Psoas muscle (tissue), 8 donors: Measurements from ENCODE around the gene ACOT11. TPM values are rescaled to one million over a fixed set of nuclear protein-coding genes. Genes with fewer than 3 reads are reported as not detected.

ENCODE experiments used
- ATAC-seq, 4 donors: fragments of 200-7000 bp; cut with Tn5 transposase; one replicate each; pipeline ENCODE4 v1.9.1; 2020; ENCODE audit warnings: moderate library complexity in 3 of 4, mild to moderate bottlenecking in 2 of 4
- DNase-seq, 2 donors: peaks; one replicate each; pipeline ENCODE4 v3.0.0-alpha.2; 2020
- H3K27ac ChIP-seq: fragments of 200-600 bp; one replicate; pipeline ENCODE4 v1.8.0; 2022
- H3K27me3 ChIP-seq, 3 donors: fragments of 200-600 bp in 1 of 3; one replicate each; pipeline versions ENCODE4 v1.6.1 to v1.8.0; 2013 to 2022; ENCODE audit warnings: low read length in 2 of 3, mild to moderate bottlenecking in 2 of 3, moderate library complexity in 1 of 3; ENCODE audit not compliant: insufficient read depth in 3 of 3
- H3K36me3 ChIP-seq, 2 donors: fragments of 200-600 bp in 1 of 2; one replicate each; pipeline versions ENCODE4 v1.6.1 to v1.8.0; 2013 to 2022; ENCODE audit warnings: low read depth in 1 of 2, mild to moderate bottlenecking in 1 of 2, moderate library complexity in 1 of 2; ENCODE audit not compliant: insufficient read depth in 1 of 2
- H3K4me1 ChIP-seq: fragments of 200-600 bp; one replicate; pipeline ENCODE4 v1.8.0; 2022
- H3K4me3 ChIP-seq: fragments of 200-600 bp; one replicate; pipeline ENCODE4 v1.8.0; 2022; ENCODE audit warnings: mild to moderate bottlenecking
- H3K9me3 ChIP-seq: fragments of 200-600 bp; one replicate; pipeline ENCODE4 v1.8.0; 2022
- WGBS, 3 donors: extraction: QIAGEN DNeasy Blood & Tissue Kit; methylation state at CpG; one replicate each; pipeline versions ENCODE4 v1.1.6 to v1.1.7; 2013; 5-methylcytosine and 5-hydroxymethylcytosine counted together
- intact Hi-C, 2 donors: fragments of 100-400 bp; cut with DNase I; formaldehyde crosslinking; loops; one replicate each; pipeline versions ENCODE4 v1.11.0 to v1.14.2; 2022
- polyA plus RNA-seq, 3 donors: library from polyadenylated mRNA; stranded (reverse); fragments of 200-250 nt; gene quantifications; one replicate each; pipeline ENCODE4 v1.2.3, GENCODE V29; 2013
- total RNA-seq, 4 donors: library from RNA; stranded (reverse); fragmentation: NEBNext Ultra II Directional in 2 of 4; extraction: Animal tissue kit (Norgen Biotek cat#: 25700) in 2 of 4; gene quantifications; one replicate each; pipeline versions ENCODE4 v1.2.1 to v1.2.4, GENCODE V29; 2021 to 2023
- TF ChIP-seq, protein P1 (sequence below): fragments of 200-600 bp; IDR thresholded peaks from one replicate; pipeline ENCODE4 v1.8.0; 2022; ENCODE audit warnings: antibody characterized with exemption
- donor health status: healthy with polysubstance abuse.
- donor health status: DM: no; HTN: no; CAD: no; lungs with moderate emphysema.
- donor health status: Bipolar disorder and iron deficiency.
- donor health status: healthy.
- donor health status: DM: yes; HTN: yes; CAD: no.
- donor health status: DM: no; HTN: no; CAD: no.
- donor health status: DM: no; HTN: no; CAD: no.
- donor health status: DM: yes; HTN: yes; CAD: no.

ACOT11 gene
- total and polyA plus RNA-seq, 7 donors, result 0.82 to 13.9 (median 2.4) TPM

DNA sequence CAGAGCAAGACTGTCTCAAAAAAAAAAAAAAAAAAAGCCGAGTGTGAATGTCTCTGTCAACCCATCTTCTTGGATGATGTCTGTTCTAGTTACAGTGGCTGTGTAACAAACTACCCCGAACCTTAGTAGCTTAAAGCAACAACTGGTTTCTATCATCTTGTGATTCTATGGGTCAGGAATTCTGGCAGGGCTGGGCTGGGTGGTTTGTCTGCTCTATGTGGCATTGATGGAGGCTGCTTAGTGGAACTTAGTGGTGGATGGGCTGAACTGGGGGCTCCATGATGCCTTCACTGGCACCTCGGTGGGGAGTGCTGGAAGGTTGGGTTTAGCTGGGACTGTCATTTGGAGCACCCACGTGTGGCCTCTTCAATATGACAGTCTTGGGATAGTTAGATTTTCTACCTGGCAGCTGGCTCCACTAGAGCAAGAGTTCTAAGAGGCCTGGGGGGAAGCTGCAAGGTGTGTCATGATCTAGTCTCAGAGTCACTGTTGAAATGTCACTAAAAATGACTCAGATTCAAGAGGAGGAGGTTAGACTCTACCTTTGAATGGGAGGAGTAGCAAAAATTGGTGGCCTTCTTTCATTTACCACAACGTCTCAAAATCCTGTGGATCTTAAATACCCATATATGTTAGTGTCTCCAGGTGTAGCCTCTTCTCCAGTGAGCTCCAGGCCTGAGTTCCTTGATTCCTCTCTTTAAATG lies 18.6 kb downstream of the ACOT11 start:
- Histone ChIP-seq H3K4me1 (peaks cover 60% of the 10 kb centered on the region), H3K27me3 (no peaks in the 10 kb centered on the region), H3K4me3 (no peak overlapping the region), H3K27ac (peak overlapping the region; percentile 16), H3K36me3 (no peaks in the 10 kb centered on the region), H3K9me3 (no peaks in the 10 kb centered on the region)
- intact Hi-C loops, result no loop called here
- TF ChIP-seq, protein P1, sequence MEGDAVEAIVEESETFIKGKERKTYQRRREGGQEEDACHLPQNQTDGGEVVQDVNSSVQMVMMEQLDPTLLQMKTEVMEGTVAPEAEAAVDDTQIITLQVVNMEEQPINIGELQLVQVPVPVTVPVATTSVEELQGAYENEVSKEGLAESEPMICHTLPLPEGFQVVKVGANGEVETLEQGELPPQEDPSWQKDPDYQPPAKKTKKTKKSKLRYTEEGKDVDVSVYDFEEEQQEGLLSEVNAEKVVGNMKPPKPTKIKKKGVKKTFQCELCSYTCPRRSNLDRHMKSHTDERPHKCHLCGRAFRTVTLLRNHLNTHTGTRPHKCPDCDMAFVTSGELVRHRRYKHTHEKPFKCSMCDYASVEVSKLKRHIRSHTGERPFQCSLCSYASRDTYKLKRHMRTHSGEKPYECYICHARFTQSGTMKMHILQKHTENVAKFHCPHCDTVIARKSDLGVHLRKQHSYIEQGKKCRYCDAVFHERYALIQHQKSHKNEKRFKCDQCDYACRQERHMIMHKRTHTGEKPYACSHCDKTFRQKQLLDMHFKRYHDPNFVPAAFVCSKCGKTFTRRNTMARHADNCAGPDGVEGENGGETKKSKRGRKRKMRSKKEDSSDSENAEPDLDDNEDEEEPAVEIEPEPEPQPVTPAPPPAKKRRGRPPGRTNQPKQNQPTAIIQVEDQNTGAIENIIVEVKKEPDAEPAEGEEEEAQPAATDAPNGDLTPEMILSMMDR, result no peak
- no peak for ATAC-seq
- no peak for DNase-seq
- 75 to 89% (median 79%) methylated on average over 5 of the region's 5 CpGs for WGBS, 3 donors

GRCh38 chr1:54567961-54568360 lies 19.9 kb downstream of the ACOT11 start:
- H3K4me3 ChIP-seq, result peak overlapping the region; percentile 11
- H3K36me3 ChIP-seq, result no peaks in the 10 kb centered on the region
- no peak for DNase-seq
- peak overlapping the region; percentile 58 for H3K27ac ChIP-seq
- H3K4me1 ChIP-seq, result peaks cover 67% of the 10 kb centered on the region
- whole genome bisulfite sequencing, 3 donors, result 15 to 51% (median 48%) methylated on average over 5 of the region's 5 CpGs
- H3K27me3 ChIP-seq, result no peaks in the 10 kb centered on the region
- intact Hi-C loops, result no loop called here
- TF ChIP-seq, protein P1, result no peak
- H3K9me3 ChIP-seq, result no peaks in the 10 kb centered on the region
- peak; percentile 77 to 83 (median 80) for ATAC-seq

DNA sequence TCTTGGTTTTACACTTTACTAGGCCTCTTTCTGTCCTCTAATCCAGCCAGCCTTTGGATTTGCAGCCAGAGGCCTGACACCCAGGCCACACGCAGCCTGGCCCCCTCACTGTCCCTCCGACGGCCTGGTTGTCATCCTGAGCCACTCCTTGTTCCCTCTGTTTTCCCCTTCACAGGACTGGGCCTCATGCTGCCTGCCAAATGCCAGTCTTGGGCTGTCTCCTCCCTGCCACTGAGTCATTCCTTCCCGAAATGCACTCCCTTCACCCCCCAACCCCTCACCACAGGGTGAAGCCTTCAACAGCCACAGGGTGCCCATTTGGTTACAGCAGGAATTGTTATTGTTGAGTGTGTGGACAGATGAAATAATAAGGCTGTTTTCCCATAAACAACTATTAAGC lies 21.3 kb downstream of the ACOT11 start:
- intact Hi-C loops, result no loop called here
- WGBS, 3 donors, result 57 to 83% (median 70%) methylated on average over 4 of the region's 4 CpGs
- H3K4me1 ChIP-seq, result peaks cover 61% of the 10 kb centered on the region
- no peaks in the 10 kb centered on the region for H3K36me3 ChIP-seq
- ATAC-seq (peak; percentile 43 to 71 (median 62)), DNase-seq (no peak)
- H3K27ac ChIP-seq, result peak overlapping the region; percentile 61
- H3K4me3 ChIP-seq, result no peak overlapping the region
- H3K9me3 ChIP-seq, result no peaks in the 10 kb centered on the region
- no peaks in the 10 kb centered on the region for H3K27me3 ChIP-seq
- TF ChIP-seq, protein P1, result no peak

DNA sequence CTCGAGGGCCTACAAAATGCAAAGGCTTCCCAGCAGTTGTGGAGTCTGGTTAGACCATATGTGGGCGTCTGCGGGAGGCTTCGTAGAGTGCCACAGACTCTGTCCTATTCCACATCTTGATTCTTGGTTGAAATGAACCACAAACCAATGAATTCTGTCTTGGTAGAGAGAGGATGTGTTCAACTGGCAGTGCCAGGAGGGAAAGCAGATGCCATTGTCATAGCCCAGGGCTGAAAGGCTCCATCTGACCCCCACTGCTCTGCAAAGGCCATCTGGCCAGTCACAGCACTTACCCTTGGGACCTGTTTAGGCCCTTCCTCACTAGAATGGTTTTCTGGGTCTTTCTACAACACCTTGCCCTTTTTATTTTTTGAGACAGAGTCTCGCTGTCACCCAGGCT lies 22.1 kb downstream of the ACOT11 start:
- Histone ChIP-seq H3K36me3 (no peaks in the 10 kb centered on the region), H3K9me3 (no peaks in the 10 kb centered on the region), H3K27ac (peak overlapping the region; percentile 61), H3K4me1 (peaks cover 69% of the 10 kb centered on the region), H3K4me3 (no peak overlapping the region), H3K27me3 (no peaks in the 10 kb centered on the region)
- intact Hi-C loops, result no loop called here
- ATAC-seq (no peak), DNase-seq (no peak)
- WGBS, 3 donors, result 94 to 99% (median 96%) methylated on average over 5 of the region's 5 CpGs
- TF ChIP-seq, protein P1, result no peak

DNA sequence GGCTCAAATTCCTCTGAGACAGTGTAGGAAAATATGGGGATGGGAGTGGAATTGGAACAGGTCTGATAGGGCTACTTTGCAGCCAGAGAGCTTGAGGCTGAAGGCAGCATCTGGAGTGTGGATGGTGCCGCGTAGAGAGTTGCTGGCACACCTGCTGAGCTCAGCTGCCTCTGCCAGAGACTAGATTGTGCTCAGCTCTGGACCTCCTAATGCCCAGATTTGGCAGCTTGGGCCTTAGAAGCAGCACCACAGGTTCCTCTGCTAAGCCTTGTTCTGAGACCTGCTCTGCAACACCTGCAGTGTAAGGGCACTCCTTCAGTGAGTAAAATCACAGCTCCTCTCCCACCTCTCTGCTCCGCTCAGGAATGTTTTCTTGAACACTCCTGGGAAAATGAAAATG lies 23.3 kb downstream of the ACOT11 start:
- no peak overlapping the region for H3K4me3 ChIP-seq
- no peaks in the 10 kb centered on the region for H3K9me3 ChIP-seq
- H3K36me3 ChIP-seq, result no peaks in the 10 kb centered on the region
- TF ChIP-seq, protein P1, result no peak
- no peaks in the 10 kb centered on the region for H3K27me3 ChIP-seq
- intact Hi-C loops, result no loop called here
- 51 to 60% (median 56%) methylated on average over 3 of the region's 3 CpGs for WGBS, 3 donors
- peak overlapping the region; percentile 61 for H3K27ac ChIP-seq
- H3K4me1 ChIP-seq, result peaks cover 79% of the 10 kb centered on the region
- no peak for DNase-seq
- ATAC-seq, result no peak
